DOHH2 (cell line): ENCODE data around the gene RBM33.

Source experiments
- H3F3A ChIP-seq: fragments of 200-600 bp; sonication (generic), shearing (Covaris generic); 2 replicates; pipeline ENCODE4 v1.6.0; 2016; ENCODE audit warnings: antibody characterized with exemption, mild to moderate bottlenecking; ENCODE audit not compliant: control insufficient read depth, insufficient read depth
- H3K27ac ChIP-seq: fragments of 200-600 bp; sonication (generic); 2 replicates; pipeline ENCODE4 v1.5.1; 2014; ENCODE audit warnings: low read depth, mild to moderate bottlenecking, low read length, moderate library complexity
- H3K27me3 ChIP-seq: fragments of 200-600 bp; sonication (generic); 2 replicates; pipeline ENCODE4 v1.6.1; 2014; ENCODE audit warnings: mild to moderate bottlenecking, low read length, mixed read lengths; ENCODE audit not compliant: control insufficient read depth
- H3K36me3 ChIP-seq: fragments of 200-600 bp; sonication (generic); 2 replicates; pipeline ENCODE4 v1.6.1; 2014; ENCODE audit warnings: mild to moderate bottlenecking, low read length, moderate library complexity, mixed read lengths; ENCODE audit not compliant: control insufficient read depth
- H3K4me1 ChIP-seq: fragments of 200-600 bp; sonication (generic); 2 replicates; pipeline ENCODE4 v1.6.1; 2014; ENCODE audit warnings: mild to moderate bottlenecking, low read length, mixed read lengths; ENCODE audit not compliant: control insufficient read depth
- H3K4me2 ChIP-seq: fragments of 200-600 bp; sonication (generic); 2 replicates; pipeline ENCODE4 v1.6.0; 2014; ENCODE audit warnings: mild to moderate bottlenecking, low read length, moderate library complexity
- H3K4me3 ChIP-seq: fragments of 200-600 bp; sonication (generic); 2 replicates; pipeline ENCODE4 v1.5.1; 2014; ENCODE audit warnings: mild to moderate bottlenecking, low read length, mixed read lengths
- H3K79me2 ChIP-seq: fragments of 200-600 bp; sonication (generic); 2 replicates; pipeline ENCODE4 v1.6.1; 2014; ENCODE audit warnings: mild to moderate bottlenecking, low read length, mixed read lengths; ENCODE audit not compliant: control insufficient read depth
- H3K9me2 ChIP-seq: fragments of 200-600 bp; sonication (generic); replicated peaks from 2 replicates; pipeline ENCODE4 v1.6.1; 2014; ENCODE audit warnings: mild to moderate bottlenecking, low read length, mixed read lengths; ENCODE audit not compliant: control insufficient read depth
- H3K9me3 ChIP-seq: fragments of 200-600 bp; sonication (generic); 2 replicates; pipeline ENCODE4 v1.6.1; 2014; ENCODE audit warnings: antibody characterized with exemption, low read length, mixed read lengths; ENCODE audit not compliant: control insufficient read depth, insufficient read depth
- H4K20me1 ChIP-seq: fragments of 200-600 bp; sonication (generic); 2 replicates; pipeline ENCODE4 v1.6.0; 2014; ENCODE audit warnings: low read depth, mild to moderate bottlenecking, antibody characterized with exemption, low read length, moderate library complexity; ENCODE audit not compliant: control insufficient read depth, insufficient read depth
- CTCF ChIP-seq: fragments of 200-600 bp; sonication (generic); IDR thresholded peaks from one replicate; pipeline ENCODE4 v1.5.1; 2014; ENCODE audit warnings: antibody characterized with exemption, mild to moderate bottlenecking, low read depth, low read length; ENCODE audit not compliant: poor library complexity, severe bottlenecking
- EZH2phosphoT487 ChIP-seq: fragments of 200-600 bp; sonication (generic); IDR thresholded peaks from 2 replicates; pipeline ENCODE4 v1.6.1; 2017; ENCODE audit warnings: borderline replicate concordance, mild to moderate bottlenecking, antibody characterized with exemption, low read length, moderate library complexity, mixed read lengths

Gene RBM33

DNA sequence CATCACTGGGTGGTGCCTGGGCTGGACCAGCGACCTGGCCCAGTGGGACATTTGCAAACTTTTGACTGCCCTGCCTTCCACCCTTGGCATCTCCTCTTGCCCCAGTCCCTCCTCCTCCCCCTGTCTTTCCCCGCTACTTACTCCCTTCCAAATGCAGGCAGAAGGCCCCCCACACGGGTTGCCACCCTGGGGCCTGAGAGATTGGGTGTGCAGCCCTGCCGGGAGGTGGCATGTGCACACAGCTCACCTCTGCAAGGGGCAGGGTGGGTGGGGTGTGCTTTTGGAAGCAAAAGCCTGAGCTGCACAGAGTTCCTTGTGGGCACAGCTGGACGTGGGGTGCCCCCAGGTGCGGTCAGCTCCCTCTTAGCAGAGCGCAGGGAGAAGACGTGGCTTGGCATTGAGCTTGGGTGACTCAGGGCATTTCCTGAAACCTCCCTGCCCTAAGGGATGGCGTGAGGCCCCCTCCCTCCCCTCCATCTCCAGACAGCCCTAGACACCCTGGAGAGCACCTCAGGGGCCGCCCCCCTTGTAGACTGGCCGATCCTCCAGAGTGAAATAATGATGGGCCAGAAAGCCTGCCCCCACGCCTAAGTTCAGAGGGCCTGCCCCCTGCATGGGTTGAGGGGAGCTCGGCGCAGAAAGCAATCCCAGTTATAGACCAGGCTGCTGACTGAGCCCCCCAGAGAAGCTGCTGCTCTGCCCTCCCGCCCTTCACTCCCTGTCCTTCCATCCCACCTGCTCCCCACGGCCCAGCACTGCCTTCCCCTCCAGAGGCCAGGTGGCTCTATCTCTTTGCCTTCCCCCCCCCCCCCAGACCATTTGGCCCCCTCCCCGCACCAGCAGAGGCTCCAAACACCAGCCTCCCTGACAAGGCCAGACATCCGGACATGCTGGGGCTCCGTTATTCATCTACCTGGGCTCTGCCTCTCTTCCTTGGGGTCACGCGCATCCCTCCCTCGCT, 170.1 kb downstream of the RBM33 start:
- Histone ChIP-seq H3K9me3 (peaks cover 9% of the 10 kb centered on the region; the same call in 1 of the 2 replicates), H3K4me2 (no peak overlapping the region), H3K79me2 (no peaks in the 10 kb centered on the region), H3K4me3 (no peak overlapping the region), H3K4me1 (peaks cover 5% of the 10 kb centered on the region), H3K27me3 (peaks cover 43% of the 10 kb centered on the region), H3K9me2 (no peaks in the 10 kb centered on the region), H3K27ac (no peak overlapping the region), H3F3A (no peaks in the 10 kb centered on the region), H4K20me1 (no peaks in the 10 kb centered on the region; the same call in 1 of the 2 replicates), H3K36me3 (no peaks in the 10 kb centered on the region)
- TF ChIP-seq CTCF = no peak
- no peak for TF ChIP-seq EZH2phosphoT487

GRCh38 chr7:155815332-155816191, 171.1 kb downstream of the RBM33 start:
- TF ChIP-seq EZH2phosphoT487 (no peak), CTCF (peak; percentile 78)
- Histone ChIP-seq H3K4me2 (no peak overlapping the region; the same call in 1 of the 2 replicates), H3K4me3 (no peak overlapping the region)

DNA sequence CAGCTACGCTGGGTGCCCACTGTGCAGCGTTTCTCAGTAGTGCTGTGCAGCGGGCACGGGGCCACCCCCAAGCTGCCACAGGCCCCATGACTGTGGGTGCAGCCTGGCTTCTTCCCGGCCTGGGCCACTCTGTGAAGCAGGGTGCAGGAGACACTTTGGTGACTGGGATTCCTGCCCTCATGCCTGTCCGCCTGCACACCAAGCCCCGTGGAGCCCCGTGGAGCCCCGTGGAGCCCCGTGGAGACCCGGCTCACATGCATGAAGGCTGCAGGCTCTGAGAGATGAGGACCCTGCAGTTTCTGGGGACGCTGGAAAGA, 171.7 kb downstream of the RBM33 start:
- Histone ChIP-seq H3K4me2 (no peak overlapping the region), H3K9me2 (no peaks in the 10 kb centered on the region), H3F3A (no peaks in the 10 kb centered on the region), H4K20me1 (no peaks in the 10 kb centered on the region; the same call in 1 of the 2 replicates), H3K4me3 (no peak overlapping the region), H3K27ac (no peak overlapping the region), H3K36me3 (no peaks in the 10 kb centered on the region), H3K9me3 (peaks cover 9% of the 10 kb centered on the region; the same call in 1 of the 2 replicates), H3K79me2 (no peaks in the 10 kb centered on the region), H3K27me3 (peaks cover 30% of the 10 kb centered on the region), H3K4me1 (peaks cover 5% of the 10 kb centered on the region)
- TF ChIP-seq CTCF (no peak), EZH2phosphoT487 (no peak)

More at GRCh38 chr7:155815332-155816191, 171.1 kb downstream of the RBM33 start:
- Histone ChIP-seq H3K9me2 (no peaks in the 10 kb centered on the region), H3K27me3 (peaks cover 36% of the 10 kb centered on the region), H3K79me2 (no peaks in the 10 kb centered on the region), H3F3A (no peaks in the 10 kb centered on the region), H3K27ac (no peak overlapping the region), H3K4me1 (peaks cover 5% of the 10 kb centered on the region), H3K9me3 (peaks cover 9% of the 10 kb centered on the region; the same call in 1 of the 2 replicates), H3K36me3 (no peaks in the 10 kb centered on the region), H4K20me1 (no peaks in the 10 kb centered on the region; the same call in 1 of the 2 replicates)
